GM19463 (cell line): Measurements from ENCODE around the gene TPTE.
"Not testable (repeated sequence)": the region's sequence is repeated elsewhere in the genome, so short reads cannot be mapped to it uniquely, and the experiment has no call there.

Experiments used
- ATAC-seq: cut with Tn5 transposase; IDR thresholded peaks from one replicate; pipeline ENCODE4 v1.9.1; 2021; ENCODE audit warnings: mild to moderate bottlenecking, moderate library complexity; ENCODE audit not compliant: unreplicated experiment

The TPTE gene

GRCh38 chr21:10616061-10616460, 94.7 kb downstream of the TPTE start:
- ATAC-seq, result not testable (repeated sequence)

GRCh38 chr21:10616535-10616934, 95.2 kb downstream of the TPTE start:
- ATAC-seq, result no peak

GRCh38 chr21:10617133-10617752, 95.9 kb downstream of the TPTE start:
- not testable (repeated sequence) for ATAC-seq

GRCh38 chr21:10627316-10627863, 106.0 kb downstream of the TPTE start:
- no peak for ATAC-seq

- not testable (repeated sequence) for ATAC-seq
Measured at GRCh38 chr21:10629239-10629638, 107.9 kb downstream of the TPTE start.

- not testable (repeated sequence) for ATAC-seq
Measured at GRCh38 chr21:10630829-10631228, 109.4 kb downstream of the TPTE start.

- not testable (repeated sequence) for ATAC-seq
Measured at GRCh38 chr21:10631316-10631715, 109.9 kb downstream of the TPTE start.

- ATAC-seq, result not testable (repeated sequence)
Measured at GRCh38 chr21:10638144-10638543, 116.8 kb downstream of the TPTE start.

GRCh38 chr21:10639123-10639522, 117.7 kb downstream of the TPTE start:
- no peak for ATAC-seq

GRCh38 chr21:10639746-10640145, 118.4 kb downstream of the TPTE start:
- ATAC-seq, result not testable (repeated sequence)

GRCh38 chr21:10640446-10640845, 119.1 kb downstream of the TPTE start:
- no peak for ATAC-seq

GRCh38 chr21:10641107-10641506, 119.7 kb downstream of the TPTE start:
- ATAC-seq, result no peak

- not testable (repeated sequence) for ATAC-seq
Measured at GRCh38 chr21:10645667-10646066, 124.3 kb downstream of the TPTE start.

GRCh38 chr21:10649350-10650149, 128.2 kb downstream of the TPTE start:
- not testable (repeated sequence) for ATAC-seq

- ATAC-seq, result not testable (repeated sequence)
Measured at GRCh38 chr21:10650297-10650696, 128.9 kb downstream of the TPTE start.
